Endothelial cell (in vitro differentiated cells): ENCODE measurements around the gene SYNE2. TPM values are rescaled to one million over a fixed set of nuclear protein-coding genes. Genes with fewer than 3 reads are reported as not detected.

Experiments used
- DNase-seq: peaks from one replicate; pipeline ENCODE4 v3.0.0; 2021; ENCODE audit warnings: low spot score
- H3K27ac Mint-ChIP-seq: one replicate; pipeline ENCODE4 v1.8.0; 2021; ENCODE audit warnings: mixed read lengths, inconsistent platforms; ENCODE audit not compliant: unreplicated experiment
- H3K27me3 Mint-ChIP-seq: one replicate; pipeline ENCODE4 v1.8.0; 2021; ENCODE audit warnings: mild to moderate bottlenecking, moderate library complexity, mixed read lengths, inconsistent platforms; ENCODE audit not compliant: unreplicated experiment
- H3K36me3 Mint-ChIP-seq: one replicate; pipeline ENCODE4 v1.8.0; 2021; ENCODE audit warnings: mild to moderate bottlenecking, low read depth, mixed read lengths, inconsistent platforms; ENCODE audit not compliant: unreplicated experiment
- H3K4me1 Mint-ChIP-seq: one replicate; pipeline ENCODE4 v1.8.0; 2021; ENCODE audit warnings: mild to moderate bottlenecking, mixed read lengths, inconsistent platforms; ENCODE audit not compliant: unreplicated experiment
- H3K4me3 Mint-ChIP-seq: one replicate; pipeline ENCODE4 v1.8.0; 2021; ENCODE audit warnings: mild to moderate bottlenecking, mixed read lengths, inconsistent platforms; ENCODE audit not compliant: unreplicated experiment
- H3K9me3 Mint-ChIP-seq: one replicate; pipeline ENCODE4 v1.8.0; 2021; ENCODE audit warnings: mixed read lengths, inconsistent platforms; ENCODE audit not compliant: unreplicated experiment
- CTCF ChIP-seq: fragments of 200-600 bp; sonication (generic); IDR thresholded peaks from one replicate; pipeline ENCODE4 v1.5.0; 2021; ENCODE audit warnings: antibody characterized with exemption; ENCODE audit not compliant: unreplicated experiment
- total RNA-seq: library from RNA; stranded (reverse); fragmentation: NEBNext Ultra II Directional; extraction: Animal tissue kit (Norgen Biotek cat#: 25700); gene quantifications from one replicate; pipeline ENCODE4 v1.2.1, GENCODE V29; 2021; ENCODE audit not compliant: unreplicated experiment

The SYNE2 gene
- total RNA-seq, 1 donor from 2014 or later = 35.9 TPM

DNA sequence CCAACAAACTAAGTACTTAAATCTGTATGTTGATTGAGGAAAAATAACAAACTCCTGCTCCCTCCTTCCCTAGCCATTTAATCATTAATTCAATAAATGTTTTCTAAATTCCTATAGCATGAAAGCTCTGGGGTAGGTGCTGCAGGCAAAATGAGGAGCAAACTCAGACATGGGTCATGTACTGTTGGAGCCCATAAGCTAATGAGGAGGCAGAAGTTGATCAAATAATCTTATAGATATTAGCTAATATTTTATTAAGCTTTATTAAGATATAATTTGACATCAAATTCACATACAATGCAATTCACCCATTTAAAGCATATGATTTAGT, 70.6 kb downstream of the SYNE2 start:
- Mint-ChIP-seq H3K4me1 (peaks cover 3% of the 10 kb centered on the region), H3K27me3 (no peaks in the 10 kb centered on the region), H3K4me3 (no peak overlapping the region), H3K36me3 (peaks cover 8% of the 10 kb centered on the region), H3K9me3 (no peaks in the 10 kb centered on the region), H3K27ac (no peak overlapping the region)
- DNase-seq = no peak
- no peak for TF ChIP-seq CTCF

- peaks cover 8% of the 10 kb centered on the region for H3K36me3 Mint-ChIP-seq
- no peaks in the 10 kb centered on the region for H3K27me3 Mint-ChIP-seq
- TF ChIP-seq CTCF = no peak
- H3K4me3 Mint-ChIP-seq = no peak overlapping the region
- H3K9me3 Mint-ChIP-seq = no peaks in the 10 kb centered on the region
- DNase-seq = no peak
- H3K27ac Mint-ChIP-seq = no peak overlapping the region
- H3K4me1 Mint-ChIP-seq = peaks cover 8% of the 10 kb centered on the region
Measured at GRCh38 chr14:63924375-63924774, 71.6 kb downstream of the SYNE2 start.

DNA sequence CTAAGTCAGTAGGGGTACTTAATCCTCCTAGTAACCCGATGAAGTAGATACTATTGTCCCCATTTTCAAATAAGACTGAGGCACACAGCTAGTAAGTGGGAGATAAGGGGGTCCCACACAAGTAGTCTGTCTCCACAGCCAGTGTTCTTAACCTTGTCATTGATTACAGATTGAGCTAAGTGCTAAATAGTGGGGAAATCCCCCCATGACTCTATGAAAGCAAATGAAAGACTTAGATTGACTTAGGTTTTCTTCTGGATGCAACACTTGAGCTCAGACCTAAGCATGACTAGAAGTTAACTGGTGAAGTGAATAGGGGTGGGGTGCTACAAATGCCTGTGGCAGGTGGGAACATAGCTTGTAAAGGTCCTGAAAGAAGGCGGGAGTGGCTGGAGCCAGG, 73.8 kb downstream of the SYNE2 start:
- peaks cover 8% of the 10 kb centered on the region for H3K36me3 Mint-ChIP-seq
- no peak for TF ChIP-seq CTCF
- no peaks in the 10 kb centered on the region for H3K27me3 Mint-ChIP-seq
- no peak overlapping the region for H3K27ac Mint-ChIP-seq
- no peak overlapping the region for H3K4me3 Mint-ChIP-seq
- no peak for DNase-seq
- H3K9me3 Mint-ChIP-seq = no peaks in the 10 kb centered on the region
- peaks cover 8% of the 10 kb centered on the region for H3K4me1 Mint-ChIP-seq

- no peak for DNase-seq
- no peak for TF ChIP-seq CTCF
- no peak overlapping the region for H3K27ac Mint-ChIP-seq
- no peaks in the 10 kb centered on the region for H3K27me3 Mint-ChIP-seq
- H3K9me3 Mint-ChIP-seq = no peaks in the 10 kb centered on the region
- H3K36me3 Mint-ChIP-seq = peaks cover 8% of the 10 kb centered on the region
- H3K4me3 Mint-ChIP-seq = no peak overlapping the region
- peaks cover 8% of the 10 kb centered on the region for H3K4me1 Mint-ChIP-seq
Measured at GRCh38 chr14:63928744-63929174, 76.0 kb downstream of the SYNE2 start.

- no peak overlapping the region for H3K4me3 Mint-ChIP-seq
- H3K27me3 Mint-ChIP-seq = no peaks in the 10 kb centered on the region
- H3K27ac Mint-ChIP-seq = no peak overlapping the region
- no peak for TF ChIP-seq CTCF
- peaks cover 8% of the 10 kb centered on the region for H3K4me1 Mint-ChIP-seq
- no peaks in the 10 kb centered on the region for H3K9me3 Mint-ChIP-seq
- no peaks in the 10 kb centered on the region for H3K36me3 Mint-ChIP-seq
- no peak for DNase-seq
Measured at GRCh38 chr14:63933110-63933509, 80.3 kb downstream of the SYNE2 start.
